RCC 7860 (cell line): ENCODE data around the gene LDHD.
"Not testable (repeated sequence)": the region's sequence is repeated elsewhere in the genome, so short reads cannot be mapped to it uniquely, and the experiment has no call there.

Source experiments
- DNase-seq: peaks from one replicate; pipeline ENCODE4 v3.0.0-alpha.2; 2015; ENCODE audit warnings: low spot score
- FAIRE-seq: peaks from 2 replicates; lab custom pipeline; 2012; peaks lifted over from hg19 to GRCh38; lab: Jason Lieb, UNC

The LDHD gene

DNA sequence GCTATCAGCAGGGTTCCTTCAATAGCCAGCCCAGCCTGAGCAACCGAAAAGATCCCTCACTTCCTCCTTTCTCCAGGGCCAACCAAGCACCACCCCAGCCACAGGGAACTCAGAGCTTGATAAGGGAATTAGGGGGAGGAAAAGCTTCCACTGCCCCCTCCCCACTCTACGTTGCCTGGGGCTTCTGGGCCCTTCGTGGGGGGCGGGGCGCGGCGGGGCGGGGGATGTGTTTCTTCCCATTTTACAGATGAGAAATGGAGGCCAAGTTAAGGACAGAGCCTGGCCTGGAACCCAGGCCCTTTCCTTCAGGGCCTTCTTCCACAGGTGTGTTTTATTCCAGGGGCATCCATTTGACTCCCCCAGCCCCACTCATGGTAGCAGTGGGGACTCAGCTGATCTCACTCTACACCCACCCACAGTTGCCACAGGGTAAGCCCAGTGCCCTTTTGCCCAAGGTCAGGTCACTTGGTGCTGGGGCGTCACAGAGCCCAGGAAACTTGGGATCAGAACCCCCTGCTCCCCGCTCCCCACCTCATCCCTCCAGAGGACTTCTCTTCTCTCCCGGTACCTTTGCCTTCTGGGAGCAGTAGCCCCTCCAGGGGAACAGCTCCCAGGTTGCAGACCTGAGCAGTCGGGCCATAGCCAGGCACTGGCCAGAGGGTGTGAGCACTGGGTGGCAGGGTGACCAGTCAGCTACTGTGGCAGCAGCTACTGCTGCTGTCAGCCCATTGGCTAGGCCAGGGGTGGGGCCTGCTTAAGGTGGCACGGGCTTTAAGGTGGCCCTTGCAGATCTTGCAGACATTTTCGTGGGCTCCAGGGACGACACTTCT, at the start of gene LDHD:
LDHD (minus strand) TSS at position 700 of the 830 bp plus-strand sequence; CDS start at position 640, 60 bp downstream.
- DNase-seq (peak; percentile 26), FAIRE-seq (no peak)

DNA sequence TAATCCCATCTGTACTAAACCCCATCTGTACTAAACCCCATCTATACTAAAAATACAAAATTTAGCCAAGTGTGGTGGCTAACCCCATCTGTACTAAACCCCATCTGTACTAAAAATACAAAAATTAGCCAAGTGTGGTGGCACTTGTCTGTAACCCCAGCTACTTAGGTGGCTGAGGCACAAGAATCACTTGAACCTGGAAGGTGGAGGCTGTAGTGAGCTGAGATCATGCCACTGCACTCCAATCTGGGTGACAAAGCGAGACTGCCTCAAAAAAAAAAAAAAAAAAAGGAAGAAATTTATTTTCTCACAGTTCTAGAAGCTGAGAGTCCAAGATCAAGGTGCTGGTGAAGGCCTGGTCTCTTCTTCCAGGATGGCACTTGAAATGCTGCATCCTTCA, 43.8 kb upstream of the LDHD start:
- DNase-seq, result no peak
- FAIRE-seq, result no peak

DNA sequence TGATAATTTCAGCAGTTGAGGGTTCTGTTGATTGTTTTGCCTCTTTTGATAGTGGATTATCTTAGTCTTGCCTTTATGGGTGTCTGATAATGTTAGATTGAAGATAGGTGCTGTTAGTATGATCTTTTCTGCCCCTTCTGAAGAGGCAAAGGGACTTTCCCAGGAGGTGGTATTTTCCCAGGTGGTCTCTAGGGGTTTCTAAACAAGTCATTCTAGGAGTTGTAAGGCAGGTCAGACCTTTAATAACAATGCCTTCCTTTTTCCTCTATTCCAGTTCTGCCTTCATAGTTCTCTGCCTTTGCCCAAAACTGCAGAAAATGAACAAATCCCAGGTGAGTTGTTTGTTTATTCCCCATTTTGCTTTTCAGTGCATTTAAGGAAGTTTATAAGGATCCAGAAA, 36.1 kb upstream of the LDHD start:
- FAIRE-seq (no peak), DNase-seq (no peak)

DNA sequence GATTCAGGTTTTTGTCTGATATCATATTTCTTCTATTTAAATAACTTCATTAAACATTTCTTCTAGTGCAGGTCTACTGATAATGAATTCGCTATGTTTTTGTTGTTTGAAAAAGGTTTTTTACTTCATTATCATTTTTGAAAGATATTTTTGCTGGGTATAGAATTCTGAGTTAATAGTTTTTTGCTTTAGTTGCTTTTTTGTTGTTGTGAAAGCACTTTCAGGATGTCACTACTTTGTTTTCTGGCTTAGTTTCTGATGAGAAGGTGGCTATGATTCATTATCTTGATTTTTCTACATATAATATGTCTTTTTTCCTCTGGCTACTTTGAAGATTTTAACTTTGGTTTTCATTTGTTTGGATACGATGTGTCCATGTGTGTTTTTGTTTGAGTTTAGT, 35.2 kb upstream of the LDHD start:
- FAIRE-seq (no peak), DNase-seq (no peak)

DNA sequence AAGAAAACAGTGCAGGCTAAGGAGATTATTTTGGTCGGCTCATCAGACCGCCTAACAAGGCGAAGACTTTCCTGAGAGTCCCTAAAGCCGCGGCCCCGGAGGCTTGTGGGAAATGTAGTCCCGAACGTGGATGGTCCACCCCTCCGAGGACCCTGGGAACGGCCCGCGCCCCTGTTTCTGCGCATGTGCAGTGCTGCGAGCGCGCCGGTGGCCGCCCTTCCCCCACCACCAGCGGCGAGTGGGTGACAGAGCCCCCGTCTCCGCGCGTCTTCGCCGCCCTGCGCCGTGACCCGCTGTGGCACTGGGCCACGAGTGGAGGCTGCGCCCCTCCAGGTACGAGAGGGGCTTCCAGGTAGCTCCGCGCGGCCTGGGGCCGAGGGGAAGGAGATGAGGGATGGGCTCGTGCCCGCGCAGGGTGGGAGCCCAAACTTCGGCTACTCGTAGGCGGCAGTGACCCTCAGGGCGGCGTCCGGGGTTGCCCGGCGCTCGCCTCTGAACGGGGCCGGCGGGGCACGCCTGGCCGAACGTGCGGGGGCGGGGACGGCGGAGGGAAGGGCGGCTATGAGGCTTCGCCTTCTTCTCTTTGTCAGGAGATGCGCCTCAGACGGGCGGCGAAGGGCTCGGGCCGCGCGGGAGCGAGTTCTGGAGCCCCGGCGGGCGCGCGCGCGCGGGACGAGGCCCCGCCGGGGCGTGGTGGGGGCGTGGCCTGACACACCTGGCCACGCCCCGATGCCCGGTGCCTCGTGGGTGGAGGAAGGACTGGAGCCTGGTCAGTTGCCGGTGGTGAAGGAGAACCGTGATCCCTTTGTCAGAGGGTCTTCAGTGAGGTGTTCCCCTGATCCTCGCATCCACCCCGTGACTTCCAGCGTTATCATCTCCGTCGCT, 32.0 kb upstream of the LDHD start, which contains the start of gene ZFP1:
ZFP1 (plus strand) TSS at position 214 of the 885 bp plus-strand sequence. CDS start 4,428 bp downstream, outside the sequence.
- peak; percentile 79 for DNase-seq
- FAIRE-seq, result peak; percentile 52

DNA sequence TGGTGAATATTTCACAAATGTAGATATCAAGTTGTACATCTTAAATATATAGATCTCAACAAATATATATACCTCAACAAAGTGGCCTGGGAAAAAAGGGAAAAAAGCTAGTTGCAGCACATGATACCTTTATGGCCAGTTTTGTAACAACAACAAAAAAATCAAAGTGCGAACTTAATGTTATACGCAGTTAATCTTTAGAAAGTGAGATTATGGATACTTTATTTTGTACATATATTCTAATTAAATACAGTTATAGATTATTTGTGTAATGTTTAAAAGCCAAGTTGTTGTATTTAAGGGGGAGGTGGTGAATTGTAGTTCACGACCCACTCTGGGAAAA, 31.4 kb upstream of the LDHD start:
- no peak for FAIRE-seq
- DNase-seq, result no peak

DNA sequence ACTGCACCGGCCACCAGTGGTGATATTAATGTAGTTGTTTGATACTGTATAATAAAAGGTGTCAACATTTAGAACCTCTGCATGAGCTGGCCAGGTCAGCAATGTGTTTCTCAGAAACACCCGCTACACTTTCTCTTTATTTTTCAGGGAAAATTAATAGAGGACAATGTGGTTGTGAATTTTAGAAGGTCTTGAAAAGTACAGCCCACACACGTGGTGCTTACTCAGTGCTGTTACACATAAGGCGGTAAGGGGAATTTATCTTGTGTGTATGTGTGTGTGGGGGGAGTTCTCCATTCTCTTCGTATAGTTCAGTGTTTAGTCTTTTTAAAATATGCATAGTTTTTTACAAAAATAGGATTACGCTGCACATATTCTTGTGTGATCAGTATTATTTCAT, 27.4 kb upstream of the LDHD start:
- no peak for FAIRE-seq
- DNase-seq, result no peak

DNA sequence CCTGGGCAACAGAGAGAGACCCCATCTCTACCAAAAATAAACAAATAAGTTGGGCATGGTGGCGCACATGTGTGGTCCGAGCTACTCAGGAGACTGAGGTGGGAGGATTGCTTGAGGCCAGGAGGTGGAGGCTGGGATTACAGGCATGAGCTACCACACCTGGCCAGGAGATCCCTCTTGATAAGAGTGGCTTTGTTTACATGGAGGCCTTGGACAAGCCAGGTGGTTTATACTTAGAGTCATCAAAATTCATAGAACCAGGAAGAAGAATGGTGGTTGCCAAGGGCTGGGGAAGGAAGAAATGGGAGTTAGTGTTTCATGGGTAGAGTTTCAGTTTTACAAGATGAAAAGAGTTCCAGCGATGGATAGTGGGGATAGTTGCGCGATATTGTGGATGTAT, 22.9 kb upstream of the LDHD start:
- DNase-seq, result no peak
- FAIRE-seq, result no peak

DNA sequence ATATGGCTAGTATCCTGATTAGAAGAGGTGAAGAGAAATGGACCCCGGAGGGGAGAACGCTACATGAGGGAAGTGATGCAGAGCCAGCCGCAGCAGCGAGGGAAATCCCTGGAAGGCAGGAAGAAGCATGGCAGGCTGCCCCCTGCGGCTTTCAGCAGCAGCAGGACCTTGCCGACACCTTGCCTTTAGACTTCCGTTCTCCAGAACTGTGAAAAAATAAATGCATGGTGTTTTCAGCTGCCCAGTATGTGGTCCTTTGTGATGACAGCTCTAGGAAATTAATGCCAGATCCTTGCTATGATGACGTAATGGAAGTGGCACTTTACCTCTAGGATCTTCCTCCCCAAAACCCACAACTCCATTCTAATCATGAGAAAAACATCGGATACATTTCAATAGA, 22.1 kb upstream of the LDHD start:
- peak; percentile 11 for DNase-seq
- no peak for FAIRE-seq

DNA sequence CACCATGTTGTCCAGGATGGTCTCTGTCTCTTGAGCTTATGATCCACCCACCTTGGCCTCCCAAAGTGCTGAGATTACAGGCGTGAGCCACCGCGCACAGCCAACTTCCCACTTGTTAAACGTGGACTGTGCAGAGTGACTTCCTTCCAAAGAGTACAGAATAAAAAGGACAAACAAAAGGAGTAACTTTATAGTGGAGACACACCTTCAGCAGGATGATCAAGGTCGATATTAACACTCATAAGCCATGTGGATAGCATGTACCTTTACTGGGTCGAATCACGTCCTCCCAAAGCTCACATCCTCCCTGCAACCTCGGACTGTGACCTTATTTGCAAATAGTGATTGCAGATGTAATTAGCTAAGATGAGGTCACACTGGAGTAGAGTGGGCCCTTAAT, 21.7 kb upstream of the LDHD start:
- FAIRE-seq (no peak), DNase-seq (no peak)

DNA sequence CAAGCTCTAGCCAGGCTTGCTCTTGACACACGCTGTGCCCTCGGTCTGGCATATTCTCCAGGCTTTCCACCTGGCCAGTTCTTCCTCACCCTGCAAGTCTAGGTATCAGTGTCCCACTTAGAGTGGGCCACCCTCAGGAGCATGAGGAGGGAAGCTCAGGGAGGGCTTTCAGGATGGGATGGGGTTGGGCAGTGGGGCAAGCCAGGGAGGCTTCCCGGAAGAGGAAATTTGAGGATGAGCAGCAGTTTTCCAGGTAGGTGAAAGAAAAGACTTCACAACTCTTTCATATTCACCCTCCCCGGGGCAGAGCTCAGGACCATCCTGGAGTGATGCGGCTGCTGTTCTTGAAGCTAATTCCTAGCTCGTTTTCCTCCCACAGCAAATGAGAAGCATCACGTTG, 14.5 kb upstream of the LDHD start:
- DNase-seq (no peak), FAIRE-seq (no peak)

DNA sequence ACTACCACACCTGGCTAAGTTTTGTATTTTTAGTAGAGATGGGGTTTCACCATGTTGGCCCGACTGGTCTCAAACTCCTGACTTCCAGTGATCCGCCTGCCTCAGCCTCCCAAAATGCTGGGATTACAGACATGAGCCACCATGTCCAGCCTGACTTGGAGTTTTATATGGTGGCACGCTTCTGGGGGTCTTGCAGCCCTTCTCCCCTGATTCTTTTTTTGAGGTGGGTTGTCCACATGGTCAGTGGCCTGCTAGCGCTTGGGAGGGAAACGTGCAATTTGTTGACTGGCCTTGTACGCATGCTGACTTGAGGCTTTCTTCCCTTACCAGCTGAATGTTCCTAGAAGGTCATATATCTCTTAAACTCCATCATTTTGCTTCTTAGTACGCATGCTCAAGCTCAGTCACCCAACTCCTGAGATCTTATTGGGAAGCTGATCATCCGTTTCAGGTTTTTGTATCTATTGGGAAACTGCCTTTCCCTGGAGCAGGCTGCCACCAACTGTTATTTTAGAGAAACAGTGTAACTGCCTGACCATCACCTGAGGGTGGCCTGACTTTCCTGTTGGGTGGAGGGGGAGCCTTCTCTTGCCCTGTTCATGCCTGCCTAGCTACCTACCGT, 13.7 kb upstream of the LDHD start:
- DNase-seq, result no peak

DNA sequence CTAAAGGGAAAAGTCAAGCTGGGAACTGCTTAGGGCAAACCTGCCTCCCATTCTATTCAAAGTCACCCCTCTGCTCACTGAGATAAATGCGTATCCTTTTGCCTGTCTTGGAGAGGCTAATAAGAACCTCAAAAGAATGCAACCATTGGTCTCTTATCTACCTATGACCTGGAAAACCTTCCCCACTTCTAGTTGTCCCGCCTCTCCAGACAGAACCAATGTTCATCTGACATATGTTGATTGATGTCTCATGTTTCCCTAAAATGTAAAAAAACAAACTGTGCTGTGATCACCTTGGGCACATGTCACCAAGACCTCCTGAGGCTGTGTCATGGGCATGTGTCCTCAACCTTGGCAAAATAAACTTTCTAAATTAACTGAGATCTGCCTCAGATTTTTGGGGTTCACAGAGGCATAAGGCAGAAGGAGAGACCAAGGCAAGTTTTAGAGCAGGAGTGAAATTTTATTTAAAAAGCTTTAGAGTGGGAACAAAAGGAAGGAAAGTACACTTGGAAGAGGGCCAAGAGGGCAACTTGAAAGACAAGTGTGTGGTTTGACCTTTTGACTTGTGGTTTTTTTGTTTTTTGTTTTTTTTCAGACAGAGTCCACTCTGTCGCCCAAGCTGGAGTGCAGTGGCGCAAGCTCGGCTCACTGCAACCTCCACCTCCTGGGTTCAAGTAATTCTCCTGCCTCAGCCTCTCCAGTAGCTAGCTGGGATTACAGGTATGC, 13.0 kb upstream of the LDHD start:
- not testable (repeated sequence) for FAIRE-seq, DNase-seq

More for the DNA sequence above, 13.7 kb upstream of the LDHD start:
- no peak for FAIRE-seq

DNA sequence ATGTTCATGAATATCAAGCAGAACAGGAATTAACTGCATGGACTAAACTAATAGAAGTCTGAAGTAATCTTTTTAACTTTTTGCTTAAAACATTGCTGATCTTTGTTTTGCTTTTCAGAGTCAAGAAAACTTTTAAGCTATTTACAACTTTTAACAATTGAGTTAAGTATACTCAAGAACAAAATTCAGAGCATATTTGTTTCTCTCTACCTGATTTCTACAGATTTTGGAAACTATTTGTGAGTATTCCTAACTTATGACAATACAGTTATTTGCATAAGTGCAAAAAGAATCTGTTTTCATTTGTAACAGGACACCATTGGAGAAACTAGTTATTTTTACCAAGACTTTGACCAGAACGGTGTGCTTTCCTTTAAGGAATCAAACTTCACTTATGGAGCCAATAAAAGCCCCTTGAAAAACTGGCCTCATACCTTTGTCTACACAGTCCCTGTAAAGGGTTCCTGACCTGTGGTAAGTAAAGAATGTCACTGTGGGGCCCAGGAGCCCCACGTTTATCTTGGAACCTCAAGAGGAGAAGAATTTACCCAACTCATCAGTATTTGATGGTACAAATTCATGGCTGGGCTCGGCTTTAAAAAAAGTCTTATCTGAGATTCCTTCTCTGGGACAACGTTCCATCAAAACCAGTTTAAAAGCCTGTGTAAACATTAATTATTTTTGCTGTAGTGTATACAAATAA, 11.3 kb upstream of the LDHD start:
- DNase-seq (no peak), FAIRE-seq (no peak)

DNA sequence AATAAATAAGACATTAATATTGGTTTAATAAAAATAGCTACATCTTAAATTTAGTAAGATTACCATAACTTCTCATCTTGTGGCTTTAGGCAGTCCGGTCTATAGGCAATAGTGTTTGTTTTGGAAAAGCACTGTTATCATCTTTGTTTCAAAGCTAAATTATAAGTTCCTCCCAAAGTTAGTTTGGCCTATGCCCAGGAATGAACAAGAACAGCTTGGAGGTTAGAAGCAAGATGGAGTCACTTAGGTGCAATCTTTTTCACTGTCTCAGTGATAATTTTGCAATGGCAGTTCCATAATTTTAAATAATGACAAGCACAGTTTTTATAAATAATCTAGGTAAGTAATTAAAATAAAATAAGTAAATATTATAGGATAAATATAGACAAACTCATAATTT, 6.0 kb upstream of the LDHD start:
- no peak for FAIRE-seq

DNA sequence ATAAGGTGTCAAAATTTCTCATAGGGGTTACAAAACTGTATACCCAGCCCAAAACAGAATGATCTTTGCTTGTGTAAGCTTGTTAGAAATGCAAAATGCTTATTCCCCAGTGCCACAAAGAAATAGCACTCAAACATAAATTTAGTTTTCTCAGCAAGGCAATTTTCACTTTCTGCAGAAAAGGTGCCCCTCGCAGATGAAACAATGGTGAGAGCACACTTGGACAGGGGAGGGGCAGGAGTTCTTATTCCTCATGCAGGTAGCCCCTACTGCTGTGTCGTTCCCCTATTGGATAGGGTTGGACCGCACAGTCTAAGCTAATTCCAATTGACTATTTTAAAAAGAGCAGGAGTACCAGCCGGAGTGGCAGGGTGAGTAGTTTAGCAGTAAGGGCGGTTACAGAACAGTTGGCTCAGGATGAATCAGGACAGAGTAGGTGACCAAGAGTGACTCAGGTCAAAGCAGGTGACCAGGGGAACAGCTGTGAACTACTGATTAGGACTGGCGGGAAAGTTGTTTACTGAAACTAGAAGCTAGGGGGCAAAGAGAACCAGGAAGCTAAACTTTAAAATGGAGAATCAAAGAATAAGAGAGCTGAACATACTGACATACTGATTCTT, 5.5 kb upstream of the LDHD start:
- FAIRE-seq, result no peak
- DNase-seq, result no peak

More for the DNA sequence above, 6.0 kb upstream of the LDHD start:
- no peak for DNase-seq

DNA sequence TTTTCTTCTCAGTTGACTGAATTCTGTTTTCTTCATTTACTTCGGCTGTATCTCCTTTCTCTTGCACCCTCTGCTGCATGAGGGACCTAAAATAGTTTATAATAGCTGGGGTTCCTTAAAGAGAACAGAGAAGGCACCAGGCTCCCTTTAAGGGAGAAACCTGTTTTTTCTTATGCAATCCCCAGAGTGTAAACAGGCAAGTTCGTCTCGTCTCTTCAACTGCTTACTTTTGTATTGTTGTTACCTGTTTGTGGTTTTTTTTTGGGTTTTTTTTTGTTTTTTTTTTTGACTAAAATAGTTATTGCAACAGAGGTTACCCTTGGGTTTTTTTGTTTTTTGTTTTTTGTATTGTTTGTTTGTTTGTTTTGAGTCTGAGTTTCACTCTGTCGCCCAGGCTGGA, 3.7 kb upstream of the LDHD start:
- DNase-seq, result no peak

DNA sequence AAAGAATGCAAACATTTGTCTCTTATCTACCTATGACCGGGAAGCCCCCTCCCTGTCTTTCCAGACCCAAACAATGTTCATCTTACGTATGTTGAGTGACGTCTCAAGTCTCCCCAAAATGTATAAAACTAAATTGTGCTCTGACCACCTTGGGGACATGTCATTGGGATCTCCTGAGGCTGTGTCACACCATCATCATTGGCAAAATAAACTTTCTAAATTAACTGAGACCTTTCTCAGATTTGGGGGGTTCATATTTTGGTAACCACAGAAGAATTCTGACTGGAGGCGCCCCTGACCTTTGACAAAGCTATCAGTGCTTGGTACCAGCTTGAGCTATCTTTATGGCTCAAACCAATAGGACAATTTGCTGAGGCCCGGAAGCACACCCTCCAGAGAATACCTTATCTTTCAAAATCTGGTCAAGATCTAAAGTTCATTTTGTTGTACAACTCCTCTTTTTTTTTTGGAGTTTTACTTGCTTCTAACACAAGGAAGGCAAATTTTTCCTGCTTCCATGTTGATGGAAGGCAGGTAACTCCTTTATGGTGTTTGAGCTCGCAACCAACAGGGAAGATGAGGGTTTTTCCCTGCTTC, 2.5 kb upstream of the LDHD start:
- FAIRE-seq, result no peak

More for the DNA sequence above, 3.7 kb upstream of the LDHD start:
- FAIRE-seq, result no peak

DNA sequence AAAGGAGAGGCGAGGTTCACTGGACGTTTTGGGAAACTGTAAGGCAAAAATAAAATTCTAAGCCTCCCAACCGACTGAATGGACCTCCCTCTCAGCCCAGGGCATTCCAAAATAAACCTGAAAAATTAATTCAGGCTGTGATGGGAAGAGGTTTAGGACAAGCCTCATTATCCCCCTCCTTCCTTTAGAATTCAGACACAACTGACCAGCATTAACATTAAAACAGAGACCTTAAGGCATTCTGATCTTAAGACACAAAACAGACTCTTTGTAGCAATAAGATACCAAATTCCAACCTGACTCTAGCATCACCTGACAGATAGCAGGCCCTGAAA, 298 bp upstream of the LDHD start:
- DNase-seq, result no peak

More for the DNA sequence above, 2.5 kb upstream of the LDHD start:
- no peak for DNase-seq

More for the DNA sequence above, 298 bp upstream of the LDHD start:
- FAIRE-seq, result no peak
